Ectodermal cell (in vitro differentiated cells): ENCODE results near the gene MAP2K2.
A peak's percentile ranks its signal among the peaks of the same experiment; 100 is the strongest.

Experiments
- H3K27ac ChIP-seq: 2 replicates; pipeline ENCODE4 v1.7.0; 2013; ENCODE audit warnings: mild to moderate bottlenecking, low read depth, low read length; ENCODE audit not compliant: insufficient read depth, poor library complexity, severe bottlenecking
- H3K27me3 ChIP-seq: 2 replicates; pipeline ENCODE4 v1.7.0; 2013; ENCODE audit warnings: mild to moderate bottlenecking, low read length; ENCODE audit not compliant: insufficient read depth, control insufficient read depth, poor library complexity, severe bottlenecking
- H3K36me3 ChIP-seq: one replicate; pipeline ENCODE4 v1.7.0; 2013; ENCODE audit warnings: low read length; ENCODE audit not compliant: control insufficient read depth, insufficient read depth
- H3K4me1 ChIP-seq: one replicate; pipeline ENCODE4 v1.7.0; 2013; ENCODE audit warnings: low read length; ENCODE audit not compliant: control insufficient read depth, insufficient read depth
- H3K4me3 ChIP-seq: 2 replicates; pipeline ENCODE4 v1.7.0; 2013; ENCODE audit warnings: low read depth, low read length, control low read depth; ENCODE audit not compliant: insufficient read depth
- H3K9me3 ChIP-seq: 2 replicates; pipeline ENCODE4 v1.7.0; 2013; ENCODE audit warnings: mild to moderate bottlenecking, low read length, moderate library complexity; ENCODE audit not compliant: control insufficient read depth
- WGBS, 2 experiments: methylation state at CpG; one replicate each; pipeline ENCODE4 v1.1.7; 2013; ENCODE audit warnings: missing lambda C conversion rate in 2 of 2; 5-methylcytosine and 5-hydroxymethylcytosine counted together

MAP2K2 gene

DNA sequence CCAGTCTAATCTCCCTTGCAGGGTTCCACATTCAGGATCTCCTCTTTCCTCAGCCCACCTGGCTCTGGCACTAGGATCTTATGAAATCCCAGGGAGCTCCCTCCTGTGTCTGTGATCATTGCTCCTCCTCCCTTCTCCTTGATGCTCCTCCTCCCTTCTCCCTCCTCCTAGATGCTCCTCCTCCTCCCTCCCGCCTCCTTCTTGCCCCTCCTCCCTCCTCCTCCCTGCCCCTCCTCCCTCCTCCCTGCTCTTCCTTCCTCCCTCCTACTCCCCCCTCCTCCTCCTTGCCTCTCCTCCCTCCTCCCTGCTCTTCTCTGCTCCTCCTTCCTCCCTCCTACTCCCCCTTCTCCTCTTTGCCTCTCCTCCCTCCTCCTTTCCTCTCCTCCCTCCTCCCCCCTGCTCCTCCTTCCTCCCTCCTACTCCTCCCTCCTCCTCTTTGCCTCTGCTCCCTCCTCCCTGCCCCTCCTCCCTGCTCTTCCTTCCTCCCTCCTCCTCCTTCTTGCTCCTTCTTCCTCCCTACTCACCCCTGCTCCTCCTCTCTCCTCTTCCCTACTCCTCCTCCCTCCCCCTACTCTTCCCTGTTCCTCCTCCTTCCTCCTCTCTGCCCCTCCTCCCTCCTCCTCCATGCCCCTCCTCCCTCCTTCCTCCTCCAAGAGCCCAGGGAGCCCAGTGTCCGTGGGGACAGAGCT is 42.3 kb downstream of the MAP2K2 start:
- H3K27me3 ChIP-seq = no peaks in the 10 kb centered on the region
- no peak overlapping the region for H3K27ac ChIP-seq

DNA sequence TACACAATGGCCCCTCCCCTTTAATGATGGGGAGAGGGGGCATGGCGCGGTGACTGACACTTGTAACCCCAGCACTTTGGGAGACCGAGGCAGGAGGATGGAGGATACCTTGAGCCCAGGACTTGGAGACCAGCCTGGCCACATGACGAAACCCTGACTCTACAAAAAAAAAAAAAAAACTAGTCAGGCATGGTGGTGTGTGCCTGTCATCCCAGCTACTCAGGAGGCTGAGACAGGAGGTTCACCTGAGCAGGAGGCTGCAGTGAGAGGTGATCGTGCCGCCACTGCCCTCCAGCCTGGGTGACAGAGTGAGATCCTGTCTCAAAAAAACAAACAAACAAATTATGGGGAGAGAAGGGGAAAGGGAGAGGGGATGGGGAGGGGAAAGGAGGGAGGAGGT is 43.4 kb downstream of the MAP2K2 start:
- Histone ChIP-seq H3K27ac (no peak overlapping the region), H3K4me3 (no peak overlapping the region)
- 81 to 83% methylated on average over 6 of the region's 6 CpGs for WGBS, 2 experiments

More for the DNA sequence above, 42.3 kb downstream of the MAP2K2 start:
- no peak overlapping the region for H3K4me3 ChIP-seq
- WGBS, 2 experiments = 35 to 43% methylated on average over 2 of the region's 2 CpGs
- H3K9me3 ChIP-seq = no peaks in the 10 kb centered on the region
- H3K36me3 ChIP-seq = no peaks in the 10 kb centered on the region
- no peaks in the 10 kb centered on the region for H3K4me1 ChIP-seq

DNA sequence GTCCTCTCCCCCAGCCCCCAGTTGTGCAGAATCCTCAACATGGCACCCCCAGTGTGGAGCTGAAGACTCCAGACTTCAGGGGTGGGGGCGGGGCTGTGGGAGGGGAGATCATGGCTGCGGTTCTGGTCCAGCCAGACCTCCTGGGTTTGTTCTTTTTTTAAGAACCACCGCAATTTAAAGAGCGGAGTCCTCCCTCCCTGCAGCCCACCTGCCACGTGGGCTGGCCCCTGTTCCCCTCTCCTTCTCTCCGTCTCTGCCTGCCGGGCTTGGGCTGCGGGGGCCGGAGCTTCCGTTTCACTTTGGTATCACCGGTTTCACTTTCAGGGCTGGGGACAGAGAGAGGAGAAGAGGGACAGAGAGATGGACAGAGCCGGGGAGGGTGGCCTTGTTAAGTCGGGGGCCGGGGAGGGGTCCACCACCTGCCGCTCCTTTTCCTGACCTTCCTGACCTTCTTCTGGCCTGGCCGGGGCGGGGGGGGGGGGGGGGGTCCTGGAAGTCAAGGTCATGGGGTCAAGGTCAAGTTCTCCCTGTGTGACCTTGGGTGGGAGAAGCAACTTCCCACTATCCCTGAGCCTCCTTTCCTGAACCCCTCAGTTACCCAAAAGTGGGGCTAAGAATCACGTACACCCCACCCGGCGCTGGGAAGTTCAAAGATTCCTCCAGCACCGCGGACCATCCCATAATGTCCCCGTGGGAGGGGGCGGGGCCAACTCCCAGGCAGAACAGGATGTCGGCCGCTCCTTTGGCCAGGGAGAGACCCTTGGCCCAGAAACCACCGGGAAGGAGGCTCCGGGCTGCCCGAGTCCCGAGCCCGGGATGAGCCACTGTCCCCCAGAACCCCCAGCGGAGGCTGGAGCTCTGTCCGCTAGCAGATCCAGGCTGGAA is 45.9 kb downstream of the MAP2K2 start:
- H3K36me3 ChIP-seq = no peaks in the 10 kb centered on the region
- no peaks in the 10 kb centered on the region for H3K27me3 ChIP-seq
- no peaks in the 10 kb centered on the region for H3K9me3 ChIP-seq
- no peaks in the 10 kb centered on the region for H3K4me1 ChIP-seq
- 57 to 58% methylated on average over 31 to 32 of the region's 33 CpGs for WGBS, 2 experiments
- H3K4me3 ChIP-seq = no peak overlapping the region
- H3K27ac ChIP-seq = no peak overlapping the region

More for the DNA sequence above, 43.4 kb downstream of the MAP2K2 start:
- Histone ChIP-seq H3K9me3 (no peaks in the 10 kb centered on the region), H3K36me3 (no peaks in the 10 kb centered on the region), H3K4me1 (no peaks in the 10 kb centered on the region), H3K27me3 (no peaks in the 10 kb centered on the region)

DNA sequence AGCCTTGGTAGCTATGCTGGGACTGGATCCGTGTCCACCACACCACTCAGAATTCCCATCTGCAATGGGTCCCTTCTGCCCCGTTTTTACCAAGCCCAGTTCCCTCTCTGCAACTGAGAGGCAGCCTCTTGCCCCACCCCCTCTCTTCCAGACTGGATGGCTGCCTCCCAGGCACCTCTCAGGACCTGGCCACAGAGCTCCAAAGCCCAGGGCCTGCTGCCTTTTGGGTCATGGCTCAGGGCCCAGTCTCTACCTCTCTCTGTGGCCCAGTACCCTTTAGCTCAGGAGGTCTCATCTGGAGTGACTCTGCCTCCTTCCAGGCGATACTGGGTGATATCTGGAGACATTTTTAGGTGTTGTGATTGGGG is 46.9 kb downstream of the MAP2K2 start:
- H3K9me3 ChIP-seq = no peaks in the 10 kb centered on the region
- H3K4me3 ChIP-seq = no peak overlapping the region
- H3K36me3 ChIP-seq = no peaks in the 10 kb centered on the region
- H3K4me1 ChIP-seq = no peaks in the 10 kb centered on the region
- 71 to 77% methylated on average over 3 of the region's 3 CpGs for WGBS, 2 experiments
- no peaks in the 10 kb centered on the region for H3K27me3 ChIP-seq
- H3K27ac ChIP-seq = no peak overlapping the region

DNA sequence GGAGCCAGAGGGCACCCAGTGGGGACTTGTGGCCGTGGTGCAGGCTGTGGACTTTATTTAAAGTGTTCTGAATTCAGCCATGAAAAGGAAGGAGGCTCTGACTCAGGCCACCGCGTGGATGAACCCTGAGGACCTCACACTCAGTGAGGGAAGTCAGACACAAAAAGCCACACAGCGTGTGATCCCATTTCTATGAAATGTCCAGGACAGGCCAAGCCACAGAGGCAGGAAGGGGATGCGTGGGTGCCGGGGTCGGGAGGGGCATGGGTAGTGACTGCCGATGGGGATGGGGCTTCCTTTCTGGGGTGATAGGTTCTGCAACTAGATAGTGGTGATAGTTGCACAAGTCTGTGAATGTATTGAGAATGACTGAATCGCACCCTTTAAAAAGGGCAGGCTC is 48.5 kb downstream of the MAP2K2 start:
- Histone ChIP-seq H3K36me3 (no peaks in the 10 kb centered on the region), H3K9me3 (no peaks in the 10 kb centered on the region), H3K4me1 (no peaks in the 10 kb centered on the region), H3K27ac (no peak overlapping the region), H3K4me3 (no peak overlapping the region), H3K27me3 (no peaks in the 10 kb centered on the region)
- 85 to 90% methylated on average over 9 of the region's 9 CpGs for WGBS, 2 experiments

DNA sequence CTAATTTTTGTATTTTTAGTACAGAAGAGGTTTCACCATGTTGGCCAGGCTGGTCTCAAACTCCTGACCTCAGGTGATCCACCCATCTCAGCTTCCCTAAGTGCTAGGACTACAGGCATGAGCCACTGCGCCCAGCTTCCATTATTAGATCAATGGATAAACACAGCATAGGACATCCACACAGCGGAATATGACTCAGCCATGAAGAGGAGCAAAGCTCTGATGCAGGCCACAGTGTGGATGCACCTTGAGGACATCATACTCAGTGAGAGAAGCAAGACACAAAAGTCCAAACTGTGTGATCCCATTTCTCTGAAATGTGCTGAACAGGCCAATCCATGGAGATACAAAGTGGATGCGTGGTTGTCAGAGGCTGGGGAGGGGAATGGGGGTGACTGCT is 52.3 kb downstream of the MAP2K2 start:
- Histone ChIP-seq H3K36me3 (no peaks in the 10 kb centered on the region), H3K4me3 (no peak overlapping the region), H3K4me1 (no peaks in the 10 kb centered on the region), H3K27me3 (peaks cover 32% of the 10 kb centered on the region), H3K9me3 (no peaks in the 10 kb centered on the region), H3K27ac (no peak overlapping the region)
- WGBS, 2 experiments = 93 to 94% methylated on average over 3 of the region's 3 CpGs

DNA sequence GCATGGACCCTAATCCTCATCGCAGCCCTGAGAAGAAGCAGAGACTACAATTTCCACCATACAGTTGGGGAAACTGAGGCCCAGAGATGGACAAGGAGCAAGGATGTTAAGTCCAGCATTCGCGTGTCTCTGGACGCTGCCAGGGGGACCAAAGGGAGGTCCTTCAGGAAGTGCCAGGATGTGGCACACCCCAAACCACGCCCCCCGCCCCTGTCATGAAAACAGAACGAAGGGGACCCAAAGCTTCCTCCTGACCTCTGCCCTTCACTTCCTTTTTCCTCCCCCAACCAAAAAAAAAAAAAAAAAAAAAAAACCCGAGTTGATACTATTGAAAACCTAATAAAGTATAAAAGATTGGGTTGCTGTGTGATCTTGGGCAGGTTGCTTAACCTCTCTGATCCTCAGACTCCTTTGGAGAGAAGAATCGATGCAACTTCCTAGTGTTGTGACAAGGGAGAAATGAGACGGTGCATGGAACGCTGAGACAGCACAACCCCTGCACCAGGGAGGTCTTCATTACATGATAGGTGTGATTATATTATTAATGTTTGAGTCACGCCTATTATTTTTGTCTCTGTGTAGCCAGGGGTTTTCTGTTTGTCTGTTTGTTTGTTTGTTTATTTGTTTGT is 54.5 kb downstream of the MAP2K2 start:
- no peaks in the 10 kb centered on the region for H3K9me3 ChIP-seq
- H3K27ac ChIP-seq = no peak overlapping the region
- 64 to 67% methylated on average over 11 of the region's 12 CpGs for WGBS, 2 experiments
- H3K4me1 ChIP-seq = peaks cover 2% of the 10 kb centered on the region
- no peak overlapping the region for H3K4me3 ChIP-seq
- H3K36me3 ChIP-seq = no peaks in the 10 kb centered on the region
- H3K27me3 ChIP-seq = peaks cover 32% of the 10 kb centered on the region

GRCh38 chr19:4068047-4068966 is 55.6 kb downstream of the MAP2K2 start:
- H3K9me3 ChIP-seq = no peaks in the 10 kb centered on the region
- H3K4me1 ChIP-seq = peaks cover 5% of the 10 kb centered on the region
- no peaks in the 10 kb centered on the region for H3K36me3 ChIP-seq
- H3K27me3 ChIP-seq = peaks cover 32% of the 10 kb centered on the region
- H3K4me3 ChIP-seq = no peak overlapping the region
- no peak overlapping the region for H3K27ac ChIP-seq
- 29 to 37% methylated on average over 29 to 31 of the region's 31 CpGs for WGBS, 2 experiments

GRCh38 chr19:4067396-4068046 is 56.4 kb downstream of the MAP2K2 start:
- WGBS, 2 experiments = 2% methylated on average over 58 of the region's 58 CpGs
- H3K9me3 ChIP-seq = no peaks in the 10 kb centered on the region
- no peak overlapping the region for H3K27ac ChIP-seq
- no peaks in the 10 kb centered on the region for H3K36me3 ChIP-seq
- peak overlapping the region; percentile 30 for H3K4me3 ChIP-seq
- H3K27me3 ChIP-seq = peaks cover 32% of the 10 kb centered on the region
- H3K4me1 ChIP-seq = peaks cover 5% of the 10 kb centered on the region
